ENCODE measurements around the gene CHST15.

Gene CHST15

GRCh38 chr10:124010563-124011131, 82.8 kb downstream of the CHST15 start:
- no peak for DNase-seq (ENCODE audit: low spot score)

- no peak for DNase-seq (ENCODE audit: low spot score)
Observed at GRCh38 chr10:124010024-124010423, 83.4 kb downstream of the CHST15 start.

- no peak for DNase-seq (ENCODE audit: low spot score)
Observed at GRCh38 chr10:124009231-124010015, 84.0 kb downstream of the CHST15 start.

GRCh38 chr10:124008681-124009080, 84.7 kb downstream of the CHST15 start:
- no peak for DNase-seq (ENCODE audit: low spot score)

GRCh38 chr10:124008187-124008586, 85.2 kb downstream of the CHST15 start:
- DNase-seq (ENCODE audit: low spot score), result no peak

- no peak for DNase-seq (ENCODE audit: low spot score)
Observed at GRCh38 chr10:124007773-124008145, 85.6 kb downstream of the CHST15 start.

- DNase-seq (ENCODE audit: low spot score), result no peak
Observed at GRCh38 chr10:124007102-124007772, 86.2 kb downstream of the CHST15 start.

- no peak for DNase-seq (ENCODE audit: low spot score)
Observed at GRCh38 chr10:124006526-124006925, 86.9 kb downstream of the CHST15 start.

- no peak for DNase-seq (ENCODE audit: low spot score)
Observed at GRCh38 chr10:124005991-124006392, 87.4 kb downstream of the CHST15 start.

GRCh38 chr10:124005091-124005490, 88.3 kb downstream of the CHST15 start:
- DNase-seq (ENCODE audit: low spot score), result no peak

- DNase-seq (ENCODE audit: low spot score), result no peak
Observed at GRCh38 chr10:124004663-124005004, 88.8 kb downstream of the CHST15 start.

- no peak for DNase-seq (ENCODE audit: low spot score)
Observed at GRCh38 chr10:124003871-124004662, 89.3 kb downstream of the CHST15 start.

GRCh38 chr10:124003481-124003870, 89.9 kb downstream of the CHST15 start:
- DNase-seq (ENCODE audit: low spot score), result no peak

- peak; percentile 1 for DNase-seq (ENCODE audit: low spot score)
Observed at GRCh38 chr10:124003070-124003419, 90.4 kb downstream of the CHST15 start.

GRCh38 chr10:124002391-124003069, 90.9 kb downstream of the CHST15 start:
- peak; percentile 3 for DNase-seq (ENCODE audit: low spot score)

- DNase-seq (ENCODE audit: low spot score), result peak; percentile 1
Observed at GRCh38 chr10:124001391-124002148, 91.8 kb downstream of the CHST15 start.

GRCh38 chr10:124000792-124001201, 92.6 kb downstream of the CHST15 start:
- peak; percentile 35 for DNase-seq (ENCODE audit: low spot score)

GRCh38 chr10:123999956-124000615, 93.3 kb downstream of the CHST15 start:
- DNase-seq (ENCODE audit: low spot score), result peak; percentile 3

GRCh38 chr10:123999261-123999660, 94.1 kb downstream of the CHST15 start:
- peak; percentile 1 for DNase-seq (ENCODE audit: low spot score)
